GM23338 (cell line): ENCODE data around the gene CLIC5. TPM values are rescaled to one million over a fixed set of nuclear protein-coding genes. Genes with fewer than 3 reads are reported as not detected.

Experiments used
- ATAC-seq: fragments of 200-7000 bp; cut with Tn5 transposase; 3 replicates; pipeline ENCODE4 v1.9.1; 2020
- DNase-seq: peaks from one replicate; pipeline ENCODE4 v3.0.0-alpha.2; 2015; ENCODE audit warnings: low spot score
- H2AFZ ChIP-seq: fragments of 200-600 bp; sonication (generic); 2 replicates; pipeline ENCODE4 v1.8.0; 2016; ENCODE audit warnings: antibody characterized with exemption, mild to moderate bottlenecking, moderate library complexity
- H3F3A ChIP-seq: fragments of 200-600 bp; sonication (generic); replicated peaks from 2 replicates; pipeline ENCODE4 v1.8.0; 2017; ENCODE audit warnings: antibody characterized with exemption, mixed run types, low read depth
- H3K27ac ChIP-seq: fragments of 200-600 bp; sonication (generic); 2 replicates; pipeline ENCODE4 v1.6.1; 2016; ENCODE audit warnings: low read depth
- H3K27me3 ChIP-seq: fragments of 200-600 bp; sonication (generic); 2 replicates; pipeline ENCODE4 v1.8.0; 2016; ENCODE audit warnings: mild to moderate bottlenecking, mixed run types, moderate library complexity; ENCODE audit not compliant: insufficient read depth
- H3K36me3 ChIP-seq: fragments of 200-600 bp; sonication (generic); 2 replicates; pipeline ENCODE4 v1.8.0; 2016; ENCODE audit warnings: mild to moderate bottlenecking; ENCODE audit not compliant: insufficient read depth
- H3K4me1 ChIP-seq: fragments of 200-600 bp; sonication (generic); 2 replicates; pipeline ENCODE4 v1.8.0; 2016; ENCODE audit warnings: mild to moderate bottlenecking, moderate library complexity; ENCODE audit not compliant: insufficient read depth
- H3K4me2 ChIP-seq: fragments of 200-600 bp; sonication (generic); 2 replicates; pipeline ENCODE4 v1.7.1; 2017; ENCODE audit warnings: mixed run types
- H3K4me3 ChIP-seq: fragments of 200-600 bp; sonication (generic); 2 replicates; pipeline ENCODE4 v1.6.1; 2016; ENCODE audit warnings: mixed run types
- H3K79me2 ChIP-seq: fragments of 200-600 bp; sonication (generic); replicated peaks from 2 replicates; pipeline ENCODE4 v1.8.0; 2017; ENCODE audit warnings: mild to moderate bottlenecking; ENCODE audit not compliant: insufficient read depth
- H3K9me2 ChIP-seq: fragments of 200-600 bp; sonication (generic); 2 replicates; pipeline ENCODE4 v1.8.0; 2017; ENCODE audit not compliant: insufficient read depth
- H4K20me1 ChIP-seq: fragments of 200-600 bp; sonication (generic); replicated peaks from 2 replicates; pipeline ENCODE4 v1.8.0; 2017; ENCODE audit warnings: mild to moderate bottlenecking; ENCODE audit not compliant: insufficient read depth
- H3K27ac Mint-ChIP-seq: 2 replicates; pipeline ENCODE4 v1.8.0; 2020; ENCODE audit warnings: inconsistent platforms, mild to moderate bottlenecking, moderate library complexity, mixed read lengths
- H3K27me3 Mint-ChIP-seq: 3 replicates; pipeline ENCODE4 v1.8.0; 2022; ENCODE audit warnings: low read depth, mild to moderate bottlenecking, moderate library complexity, mixed read lengths, inconsistent platforms; ENCODE audit not compliant: insufficient read depth, poor library complexity
- H3K36me3 Mint-ChIP-seq: 3 replicates; pipeline ENCODE4 v1.8.0; 2021; ENCODE audit warnings: low read depth, mild to moderate bottlenecking, inconsistent platforms, moderate library complexity, mixed read lengths
- H3K4me1 Mint-ChIP-seq: 3 replicates; pipeline ENCODE4 v1.8.0; 2020; ENCODE audit warnings: mild to moderate bottlenecking, inconsistent platforms, mixed read lengths
- H3K4me3 Mint-ChIP-seq: 3 replicates; pipeline ENCODE4 v1.8.0; 2021; ENCODE audit warnings: moderate library complexity, mild to moderate bottlenecking, inconsistent platforms, mixed read lengths
- H3K9me3 Mint-ChIP-seq: 3 replicates; pipeline ENCODE4 v1.8.0; 2020; ENCODE audit warnings: moderate library complexity, mild to moderate bottlenecking, inconsistent platforms, mixed read lengths
- CREB1 ChIP-seq: fragments of 250-450 bp; sonication (Bioruptor Pico); IDR thresholded peaks from 2 replicates; pipeline ENCODE4 v1.5.0; 2020; ENCODE audit warnings: low read depth, mild to moderate bottlenecking, moderate library complexity
- EZH2 ChIP-seq: fragments of 200-600 bp; sonication (generic); IDR thresholded peaks from one replicate; pipeline ENCODE4 v1.8.0; 2017; ENCODE audit warnings: antibody characterized with exemption, mild to moderate bottlenecking, low read depth; ENCODE audit not compliant: unreplicated experiment
- EZH2phosphoT487 ChIP-seq: fragments of 200-600 bp; sonication (generic); IDR thresholded peaks from one replicate; pipeline ENCODE4 v1.8.1; 2018; ENCODE audit warnings: antibody characterized with exemption; ENCODE audit not compliant: unreplicated experiment
- JUNB ChIP-seq: IDR thresholded peaks from one replicate; pipeline ENCODE4 v1.6.1; 2016; ENCODE audit warnings: antibody characterized with exemption; ENCODE audit not compliant: unreplicated experiment
- NANOG ChIP-seq: IDR thresholded peaks from 2 replicates; pipeline ENCODE4 v1.6.1; 2016; ENCODE audit warnings: antibody characterized with exemption, borderline replicate concordance
- POLR2AphosphoS5 ChIP-seq: IDR thresholded peaks from 2 replicates; pipeline ENCODE4 v1.6.1; 2016; ENCODE audit warnings: antibody characterized with exemption, low read depth
- STAT1 ChIP-seq: IDR thresholded peaks from one replicate; pipeline ENCODE4 v1.6.1; 2016; ENCODE audit warnings: antibody characterized with exemption; ENCODE audit not compliant: unreplicated experiment
- ZNF114 ChIP-seq: fragments of 250-450 bp; sonication (Bioruptor Pico); IDR thresholded peaks from 2 replicates; pipeline ENCODE4 v1.5.0; 2020; ENCODE audit warnings: mild to moderate bottlenecking, moderate library complexity
- ZNF331 ChIP-seq: fragments of 250-450 bp; sonication (Bioruptor Pico); IDR thresholded peaks from 2 replicates; pipeline ENCODE4 v1.5.0; 2020; ENCODE audit warnings: low read depth, mild to moderate bottlenecking, moderate library complexity
- polyA plus RNA-seq: library from polyadenylated mRNA; unstranded; fragments of >200 nt; fragmentation: Nextera tagmentation; extraction: Ambion mirVana; gene quantifications from 2 replicates; pipeline ENCODE4 v1.2.1, GENCODE V29; 2016
- total RNA-seq: library from RNA; depleted of rRNA; stranded (reverse); fragments of >200 nt; shearing (Covaris generic); gene quantifications from 2 replicates; pipeline ENCODE4 v1.2.3, GENCODE V29; 2014
- TF ChIP-seq, protein P1 (sequence below): IDR thresholded peaks from one replicate; pipeline ENCODE4 v1.6.1; 2018; ENCODE audit warnings: antibody characterized with exemption; ENCODE audit not compliant: unreplicated experiment
- TF ChIP-seq, protein P2 (sequence below): IDR thresholded peaks from 2 replicates; pipeline ENCODE4 v1.6.1; 2016; ENCODE audit warnings: antibody characterized with exemption
- TF ChIP-seq, protein P3 (sequence below): fragments of 250-450 bp; sonication (Bioruptor Pico); IDR thresholded peaks from 2 replicates; pipeline ENCODE4 v1.5.0; 2020; ENCODE audit warnings: mild to moderate bottlenecking, moderate library complexity
- TF ChIP-seq, protein P4 (sequence below), 2 experiments: fragments of 200-600 bp in 1 of 2; sonication (generic) in 1 of 2; conservative IDR thresholded peaks; 2 replicates each; pipeline versions ENCODE4 v1.5.1 to v1.6.1; 2016 to 2017; ENCODE audit warnings: antibody characterized with exemption in 2 of 2, low read depth in 2 of 2, mild to moderate bottlenecking in 2 of 2, moderate library complexity in 1 of 2

The CLIC5 gene
- total and polyA plus RNA-seq, 2 experiments from 2014 or later, result 0.08 TPM; not detected in 1

DNA sequence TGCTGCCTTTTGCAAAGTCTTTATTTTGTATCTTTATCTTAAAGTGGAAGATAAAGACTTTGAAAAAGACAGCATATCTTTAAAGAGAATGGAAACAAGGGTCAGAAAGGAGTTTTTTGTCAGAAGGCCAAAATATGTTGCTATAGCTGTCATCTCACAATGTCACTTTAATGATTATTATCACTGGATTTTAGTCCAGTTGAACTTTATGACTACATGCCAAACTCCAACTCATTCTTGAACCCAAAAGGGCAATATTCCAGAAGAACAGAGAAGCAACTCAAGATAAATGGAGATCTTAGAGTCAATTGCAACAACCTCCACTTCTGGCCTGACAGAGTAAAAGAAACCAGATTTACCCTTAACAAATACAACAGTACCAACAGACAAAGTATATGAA is 47.3 kb upstream of the CLIC5 start:
- TF ChIP-seq EZH2 (no peak), NANOG (no peak), CREB1 (CRISPR knock-in tag) (no peak), POLR2AphosphoS5 (no peak), STAT1 (no peak), ZNF114 (CRISPR knock-in tag) (no peak), JUNB (no peak), ZNF331 (CRISPR knock-in tag) (no peak), EZH2phosphoT487 (no peak)
- TF ChIP-seq, protein P1, sequence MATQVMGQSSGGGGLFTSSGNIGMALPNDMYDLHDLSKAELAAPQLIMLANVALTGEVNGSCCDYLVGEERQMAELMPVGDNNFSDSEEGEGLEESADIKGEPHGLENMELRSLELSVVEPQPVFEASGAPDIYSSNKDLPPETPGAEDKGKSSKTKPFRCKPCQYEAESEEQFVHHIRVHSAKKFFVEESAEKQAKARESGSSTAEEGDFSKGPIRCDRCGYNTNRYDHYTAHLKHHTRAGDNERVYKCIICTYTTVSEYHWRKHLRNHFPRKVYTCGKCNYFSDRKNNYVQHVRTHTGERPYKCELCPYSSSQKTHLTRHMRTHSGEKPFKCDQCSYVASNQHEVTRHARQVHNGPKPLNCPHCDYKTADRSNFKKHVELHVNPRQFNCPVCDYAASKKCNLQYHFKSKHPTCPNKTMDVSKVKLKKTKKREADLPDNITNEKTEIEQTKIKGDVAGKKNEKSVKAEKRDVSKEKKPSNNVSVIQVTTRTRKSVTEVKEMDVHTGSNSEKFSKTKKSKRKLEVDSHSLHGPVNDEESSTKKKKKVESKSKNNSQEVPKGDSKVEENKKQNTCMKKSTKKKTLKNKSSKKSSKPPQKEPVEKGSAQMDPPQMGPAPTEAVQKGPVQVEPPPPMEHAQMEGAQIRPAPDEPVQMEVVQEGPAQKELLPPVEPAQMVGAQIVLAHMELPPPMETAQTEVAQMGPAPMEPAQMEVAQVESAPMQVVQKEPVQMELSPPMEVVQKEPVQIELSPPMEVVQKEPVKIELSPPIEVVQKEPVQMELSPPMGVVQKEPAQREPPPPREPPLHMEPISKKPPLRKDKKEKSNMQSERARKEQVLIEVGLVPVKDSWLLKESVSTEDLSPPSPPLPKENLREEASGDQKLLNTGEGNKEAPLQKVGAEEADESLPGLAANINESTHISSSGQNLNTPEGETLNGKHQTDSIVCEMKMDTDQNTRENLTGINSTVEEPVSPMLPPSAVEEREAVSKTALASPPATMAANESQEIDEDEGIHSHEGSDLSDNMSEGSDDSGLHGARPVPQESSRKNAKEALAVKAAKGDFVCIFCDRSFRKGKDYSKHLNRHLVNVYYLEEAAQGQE, result no peak
- TF ChIP-seq, protein P2, sequence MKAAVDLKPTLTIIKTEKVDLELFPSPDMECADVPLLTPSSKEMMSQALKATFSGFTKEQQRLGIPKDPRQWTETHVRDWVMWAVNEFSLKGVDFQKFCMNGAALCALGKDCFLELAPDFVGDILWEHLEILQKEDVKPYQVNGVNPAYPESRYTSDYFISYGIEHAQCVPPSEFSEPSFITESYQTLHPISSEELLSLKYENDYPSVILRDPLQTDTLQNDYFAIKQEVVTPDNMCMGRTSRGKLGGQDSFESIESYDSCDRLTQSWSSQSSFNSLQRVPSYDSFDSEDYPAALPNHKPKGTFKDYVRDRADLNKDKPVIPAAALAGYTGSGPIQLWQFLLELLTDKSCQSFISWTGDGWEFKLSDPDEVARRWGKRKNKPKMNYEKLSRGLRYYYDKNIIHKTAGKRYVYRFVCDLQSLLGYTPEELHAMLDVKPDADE, result no peak
- TF ChIP-seq, protein P3, sequence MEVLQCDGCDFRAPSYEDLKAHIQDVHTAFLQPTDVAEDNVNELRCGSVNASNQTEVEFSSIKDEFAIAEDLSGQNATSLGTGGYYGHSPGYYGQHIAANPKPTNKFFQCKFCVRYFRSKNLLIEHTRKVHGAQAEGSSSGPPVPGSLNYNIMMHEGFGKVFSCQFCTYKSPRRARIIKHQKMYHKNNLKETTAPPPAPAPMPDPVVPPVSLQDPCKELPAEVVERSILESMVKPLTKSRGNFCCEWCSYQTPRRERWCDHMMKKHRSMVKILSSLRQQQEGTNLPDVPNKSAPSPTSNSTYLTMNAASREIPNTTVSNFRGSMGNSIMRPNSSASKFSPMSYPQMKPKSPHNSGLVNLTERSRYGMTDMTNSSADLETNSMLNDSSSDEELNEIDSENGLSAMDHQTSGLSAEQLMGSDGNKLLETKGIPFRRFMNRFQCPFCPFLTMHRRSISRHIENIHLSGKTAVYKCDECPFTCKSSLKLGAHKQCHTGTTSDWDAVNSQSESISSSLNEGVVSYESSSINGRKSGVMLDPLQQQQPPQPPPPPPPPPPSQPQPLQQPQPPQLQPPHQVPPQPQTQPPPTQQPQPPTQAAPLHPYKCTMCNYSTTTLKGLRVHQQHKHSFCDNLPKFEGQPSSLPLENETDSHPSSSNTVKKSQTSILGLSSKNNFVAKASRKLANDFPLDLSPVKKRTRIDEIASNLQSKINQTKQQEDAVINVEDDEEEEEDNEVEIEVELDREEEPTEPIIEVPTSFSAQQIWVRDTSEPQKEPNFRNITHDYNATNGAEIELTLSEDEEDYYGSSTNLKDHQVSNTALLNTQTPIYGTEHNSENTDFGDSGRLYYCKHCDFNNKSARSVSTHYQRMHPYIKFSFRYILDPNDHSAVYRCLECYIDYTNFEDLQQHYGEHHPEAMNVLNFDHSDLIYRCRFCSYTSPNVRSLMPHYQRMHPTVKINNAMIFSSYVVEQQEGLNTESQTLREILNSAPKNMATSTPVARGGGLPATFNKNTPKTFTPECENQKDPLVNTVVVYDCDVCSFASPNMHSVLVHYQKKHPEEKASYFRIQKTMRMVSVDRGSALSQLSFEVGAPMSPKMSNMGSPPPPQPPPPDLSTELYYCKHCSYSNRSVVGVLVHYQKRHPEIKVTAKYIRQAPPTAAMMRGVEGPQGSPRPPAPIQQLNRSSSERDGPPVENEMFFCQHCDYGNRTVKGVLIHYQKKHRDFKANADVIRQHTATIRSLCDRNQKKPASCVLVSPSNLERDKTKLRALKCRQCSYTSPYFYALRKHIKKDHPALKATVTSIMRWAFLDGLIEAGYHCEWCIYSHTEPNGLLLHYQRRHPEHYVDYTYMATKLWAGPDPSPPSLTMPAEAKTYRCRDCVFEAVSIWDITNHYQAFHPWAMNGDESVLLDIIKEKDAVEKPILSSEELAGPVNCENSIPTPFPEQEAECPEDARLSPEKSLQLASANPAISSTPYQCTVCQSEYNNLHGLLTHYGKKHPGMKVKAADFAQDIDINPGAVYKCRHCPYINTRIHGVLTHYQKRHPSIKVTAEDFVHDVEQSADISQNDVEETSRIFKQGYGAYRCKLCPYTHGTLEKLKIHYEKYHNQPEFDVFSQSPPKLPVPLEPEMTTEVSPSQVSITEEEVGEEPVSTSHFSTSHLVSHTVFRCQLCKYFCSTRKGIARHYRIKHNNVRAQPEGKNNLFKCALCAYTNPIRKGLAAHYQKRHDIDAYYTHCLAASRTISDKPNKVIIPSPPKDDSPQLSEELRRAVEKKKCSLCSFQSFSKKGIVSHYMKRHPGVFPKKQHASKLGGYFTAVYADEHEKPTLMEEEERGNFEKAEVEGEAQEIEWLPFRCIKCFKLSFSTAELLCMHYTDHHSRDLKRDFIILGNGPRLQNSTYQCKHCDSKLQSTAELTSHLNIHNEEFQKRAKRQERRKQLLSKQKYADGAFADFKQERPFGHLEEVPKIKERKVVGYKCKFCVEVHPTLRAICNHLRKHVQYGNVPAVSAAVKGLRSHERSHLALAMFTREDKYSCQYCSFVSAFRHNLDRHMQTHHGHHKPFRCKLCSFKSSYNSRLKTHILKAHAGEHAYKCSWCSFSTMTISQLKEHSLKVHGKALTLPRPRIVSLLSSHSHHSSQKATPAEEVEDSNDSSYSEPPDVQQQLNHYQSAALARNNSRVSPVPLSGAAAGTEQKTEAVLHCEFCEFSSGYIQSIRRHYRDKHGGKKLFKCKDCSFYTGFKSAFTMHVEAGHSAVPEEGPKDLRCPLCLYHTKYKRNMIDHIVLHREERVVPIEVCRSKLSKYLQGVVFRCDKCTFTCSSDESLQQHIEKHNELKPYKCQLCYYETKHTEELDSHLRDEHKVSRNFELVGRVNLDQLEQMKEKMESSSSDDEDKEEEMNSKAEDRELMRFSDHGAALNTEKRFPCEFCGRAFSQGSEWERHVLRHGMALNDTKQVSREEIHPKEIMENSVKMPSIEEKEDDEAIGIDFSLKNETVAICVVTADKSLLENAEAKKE (CRISPR knock-in tag), result no peak
- TF ChIP-seq, protein P4, sequence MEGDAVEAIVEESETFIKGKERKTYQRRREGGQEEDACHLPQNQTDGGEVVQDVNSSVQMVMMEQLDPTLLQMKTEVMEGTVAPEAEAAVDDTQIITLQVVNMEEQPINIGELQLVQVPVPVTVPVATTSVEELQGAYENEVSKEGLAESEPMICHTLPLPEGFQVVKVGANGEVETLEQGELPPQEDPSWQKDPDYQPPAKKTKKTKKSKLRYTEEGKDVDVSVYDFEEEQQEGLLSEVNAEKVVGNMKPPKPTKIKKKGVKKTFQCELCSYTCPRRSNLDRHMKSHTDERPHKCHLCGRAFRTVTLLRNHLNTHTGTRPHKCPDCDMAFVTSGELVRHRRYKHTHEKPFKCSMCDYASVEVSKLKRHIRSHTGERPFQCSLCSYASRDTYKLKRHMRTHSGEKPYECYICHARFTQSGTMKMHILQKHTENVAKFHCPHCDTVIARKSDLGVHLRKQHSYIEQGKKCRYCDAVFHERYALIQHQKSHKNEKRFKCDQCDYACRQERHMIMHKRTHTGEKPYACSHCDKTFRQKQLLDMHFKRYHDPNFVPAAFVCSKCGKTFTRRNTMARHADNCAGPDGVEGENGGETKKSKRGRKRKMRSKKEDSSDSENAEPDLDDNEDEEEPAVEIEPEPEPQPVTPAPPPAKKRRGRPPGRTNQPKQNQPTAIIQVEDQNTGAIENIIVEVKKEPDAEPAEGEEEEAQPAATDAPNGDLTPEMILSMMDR (conservative IDR thresholded peaks at IDR 0.05; ENCODE audit: low read depth in 2 of 2), result no peak
- Mint-ChIP-seq H3K27ac (no peak overlapping the region), H3K36me3 (no peaks in the 10 kb centered on the region), H3K4me3 (no peak overlapping the region), H3K9me3 (peaks cover under 1% of the 10 kb centered on the region; the same call in 2 of the 3 replicates), H3K27me3 (no peaks in the 10 kb centered on the region), H3K4me1 (no peaks in the 10 kb centered on the region)
- Histone ChIP-seq H4K20me1 (no peaks in the 10 kb centered on the region), H3K27ac (no peak overlapping the region), H2AFZ (no peak overlapping the region), H3K79me2 (no peaks in the 10 kb centered on the region), H3K27me3 (no peaks in the 10 kb centered on the region), H3K9me2 (peaks cover 13% of the 10 kb centered on the region), H3F3A (no peaks in the 10 kb centered on the region), H3K4me2 (no peak overlapping the region), H3K4me3 (no peak overlapping the region), H3K36me3 (no peaks in the 10 kb centered on the region), H3K4me1 (no peaks in the 10 kb centered on the region)
- DNase-seq (no peak), ATAC-seq (no peak)
